ENCODE data around the gene ZNF205.

The ZNF205 gene

DNA sequence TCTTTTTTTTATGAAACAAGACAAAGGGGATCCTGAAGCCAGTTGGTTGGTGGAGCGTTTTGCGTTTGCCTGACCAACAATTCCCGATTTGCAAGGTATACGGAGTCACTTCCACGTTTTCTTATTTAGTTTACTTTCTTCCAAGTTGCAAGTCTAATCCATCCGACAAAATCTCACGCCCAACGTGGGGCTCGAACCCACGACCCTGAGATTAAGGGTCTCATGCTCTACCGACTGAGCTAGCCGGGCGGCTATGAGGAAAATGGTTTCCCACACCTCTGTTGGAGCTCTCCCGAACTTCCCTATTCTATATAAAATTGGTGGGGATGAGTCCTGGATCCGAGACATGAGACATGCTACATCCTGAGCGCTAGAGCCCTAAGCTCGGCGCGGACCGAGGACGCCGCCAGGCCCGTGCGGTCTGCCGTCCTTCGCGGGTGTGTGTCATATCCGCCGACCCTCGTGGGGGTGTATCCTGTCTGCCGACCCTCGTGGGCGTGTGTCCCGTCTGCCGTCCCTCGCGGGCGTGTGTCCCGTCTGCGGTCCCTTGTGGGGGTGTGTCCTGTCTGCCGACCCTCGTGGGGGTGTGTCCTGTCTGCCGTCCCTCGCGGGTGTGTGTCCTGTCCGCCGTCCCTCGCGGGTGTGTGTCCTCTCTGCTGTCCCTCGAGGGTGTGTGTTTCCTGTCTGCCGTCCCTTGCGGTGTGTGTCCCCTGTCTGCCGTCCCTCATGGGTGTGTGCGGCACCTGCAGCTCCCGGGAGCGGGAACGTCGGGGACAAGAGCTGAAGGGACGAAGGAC lies 45.0 kb downstream of the ZNF205 start:
- TF ChIP-seq, protein P1, sequence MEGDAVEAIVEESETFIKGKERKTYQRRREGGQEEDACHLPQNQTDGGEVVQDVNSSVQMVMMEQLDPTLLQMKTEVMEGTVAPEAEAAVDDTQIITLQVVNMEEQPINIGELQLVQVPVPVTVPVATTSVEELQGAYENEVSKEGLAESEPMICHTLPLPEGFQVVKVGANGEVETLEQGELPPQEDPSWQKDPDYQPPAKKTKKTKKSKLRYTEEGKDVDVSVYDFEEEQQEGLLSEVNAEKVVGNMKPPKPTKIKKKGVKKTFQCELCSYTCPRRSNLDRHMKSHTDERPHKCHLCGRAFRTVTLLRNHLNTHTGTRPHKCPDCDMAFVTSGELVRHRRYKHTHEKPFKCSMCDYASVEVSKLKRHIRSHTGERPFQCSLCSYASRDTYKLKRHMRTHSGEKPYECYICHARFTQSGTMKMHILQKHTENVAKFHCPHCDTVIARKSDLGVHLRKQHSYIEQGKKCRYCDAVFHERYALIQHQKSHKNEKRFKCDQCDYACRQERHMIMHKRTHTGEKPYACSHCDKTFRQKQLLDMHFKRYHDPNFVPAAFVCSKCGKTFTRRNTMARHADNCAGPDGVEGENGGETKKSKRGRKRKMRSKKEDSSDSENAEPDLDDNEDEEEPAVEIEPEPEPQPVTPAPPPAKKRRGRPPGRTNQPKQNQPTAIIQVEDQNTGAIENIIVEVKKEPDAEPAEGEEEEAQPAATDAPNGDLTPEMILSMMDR (IDR thresholded peaks at IDR 0.05) = no peak

DNA sequence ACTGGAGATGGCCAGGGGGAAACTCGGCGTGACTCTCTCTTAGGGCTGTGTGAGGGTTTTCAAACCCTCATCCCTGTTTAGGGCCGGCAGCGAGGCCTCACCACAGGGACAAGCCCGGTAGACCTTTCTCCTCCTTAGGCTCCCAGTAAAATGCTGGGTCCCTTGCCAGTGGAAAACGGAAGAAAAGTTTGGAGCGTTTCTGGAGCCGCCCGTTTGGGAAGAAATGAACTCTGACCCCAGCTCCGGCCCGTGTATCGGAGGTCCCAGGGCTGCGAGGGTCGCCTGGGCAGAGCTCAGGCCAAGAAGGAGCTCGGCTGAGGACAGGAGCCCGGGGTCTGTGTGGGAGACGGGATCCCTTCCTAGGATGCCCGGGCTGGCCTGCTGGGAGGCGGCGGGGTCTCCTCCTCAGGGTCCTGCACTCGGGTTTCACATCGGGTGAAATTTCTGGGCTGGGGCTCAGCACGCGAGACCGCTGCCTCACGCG lies 45.7 kb downstream of the ZNF205 start:
- TF ChIP-seq, protein P1 (IDR thresholded peaks at IDR 0.05) = no peak

DNA sequence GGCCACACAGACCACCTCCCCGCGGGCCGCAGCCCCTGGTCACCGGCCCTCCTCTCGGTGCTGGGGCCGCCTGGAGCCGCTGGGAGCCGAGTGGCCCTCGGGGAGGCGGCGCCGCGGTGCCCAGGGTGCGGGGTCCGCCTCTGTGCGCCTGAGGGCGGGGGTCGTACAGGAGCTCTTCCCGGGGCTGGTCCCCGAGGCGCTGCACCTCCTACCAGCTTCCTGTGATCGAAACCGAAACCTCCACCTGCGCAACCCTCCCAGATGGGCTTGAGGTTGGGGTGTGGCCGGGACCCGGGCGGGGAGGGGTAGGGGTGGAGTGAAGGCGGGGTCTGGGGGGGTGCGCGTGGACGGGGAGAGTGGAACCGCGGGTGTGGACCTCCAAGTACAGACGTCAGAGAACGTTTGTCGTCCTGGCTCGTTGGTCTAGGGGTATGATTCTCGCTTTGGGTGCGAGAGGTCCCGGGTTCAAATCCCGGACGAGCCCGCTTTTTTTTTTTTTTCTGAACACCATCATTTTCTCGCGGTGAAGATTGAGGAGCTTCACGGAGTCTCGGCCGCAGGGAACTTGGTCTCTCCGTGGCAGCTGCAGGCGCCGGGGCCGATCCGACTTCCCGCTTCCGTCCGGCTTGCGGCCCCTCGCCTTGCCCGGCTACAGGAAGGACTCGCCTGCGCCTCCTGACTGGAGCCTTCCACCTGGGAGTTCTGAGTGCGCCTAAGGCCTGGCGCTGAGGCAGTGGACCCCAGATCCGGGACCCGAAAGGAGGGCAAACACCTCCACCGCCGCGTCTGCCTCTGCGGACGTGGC lies 46.3 kb downstream of the ZNF205 start:
- TF ChIP-seq, protein P1 (IDR thresholded peaks at IDR 0.05) = no peak

DNA sequence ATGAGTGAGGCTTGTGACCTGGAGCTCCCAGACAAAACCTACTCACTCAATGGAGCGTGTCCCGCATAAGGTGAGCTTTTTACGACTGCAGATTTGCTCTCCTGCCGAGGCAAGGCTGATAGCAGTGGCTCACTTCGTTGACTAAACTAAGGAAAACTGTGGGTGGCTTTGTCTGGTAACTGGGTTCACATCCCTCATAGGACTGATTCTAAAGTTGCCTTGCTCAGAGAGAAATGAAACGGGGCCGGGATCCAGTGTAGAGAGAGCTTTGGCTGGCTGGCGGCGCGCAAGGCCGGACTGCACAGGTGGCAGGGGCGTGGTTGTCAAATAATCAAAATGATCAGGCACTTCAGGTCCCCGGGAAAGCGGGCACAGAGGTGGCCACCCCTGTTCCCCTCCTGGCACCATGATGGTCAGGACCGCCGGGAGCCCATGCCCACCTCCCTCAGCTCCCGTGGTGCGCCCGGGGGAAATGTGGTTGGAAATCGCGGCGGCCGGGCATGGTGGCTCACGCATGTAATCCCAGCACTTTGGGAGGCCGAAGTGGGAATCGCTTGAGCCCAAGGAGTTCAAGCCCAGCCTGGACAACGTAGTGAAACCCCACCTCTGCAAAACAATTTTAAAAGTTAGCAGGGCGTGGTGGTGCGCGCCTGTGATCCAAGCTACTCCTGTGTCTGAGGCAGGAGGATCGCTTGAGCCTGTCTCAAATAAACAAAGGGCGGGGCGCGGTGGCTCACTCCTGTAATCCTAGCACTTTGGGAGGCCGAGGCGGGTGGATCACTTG lies 49.0 kb downstream of the ZNF205 start:
- TF ChIP-seq, protein P1 (IDR thresholded peaks at IDR 0.05) = no peak

DNA sequence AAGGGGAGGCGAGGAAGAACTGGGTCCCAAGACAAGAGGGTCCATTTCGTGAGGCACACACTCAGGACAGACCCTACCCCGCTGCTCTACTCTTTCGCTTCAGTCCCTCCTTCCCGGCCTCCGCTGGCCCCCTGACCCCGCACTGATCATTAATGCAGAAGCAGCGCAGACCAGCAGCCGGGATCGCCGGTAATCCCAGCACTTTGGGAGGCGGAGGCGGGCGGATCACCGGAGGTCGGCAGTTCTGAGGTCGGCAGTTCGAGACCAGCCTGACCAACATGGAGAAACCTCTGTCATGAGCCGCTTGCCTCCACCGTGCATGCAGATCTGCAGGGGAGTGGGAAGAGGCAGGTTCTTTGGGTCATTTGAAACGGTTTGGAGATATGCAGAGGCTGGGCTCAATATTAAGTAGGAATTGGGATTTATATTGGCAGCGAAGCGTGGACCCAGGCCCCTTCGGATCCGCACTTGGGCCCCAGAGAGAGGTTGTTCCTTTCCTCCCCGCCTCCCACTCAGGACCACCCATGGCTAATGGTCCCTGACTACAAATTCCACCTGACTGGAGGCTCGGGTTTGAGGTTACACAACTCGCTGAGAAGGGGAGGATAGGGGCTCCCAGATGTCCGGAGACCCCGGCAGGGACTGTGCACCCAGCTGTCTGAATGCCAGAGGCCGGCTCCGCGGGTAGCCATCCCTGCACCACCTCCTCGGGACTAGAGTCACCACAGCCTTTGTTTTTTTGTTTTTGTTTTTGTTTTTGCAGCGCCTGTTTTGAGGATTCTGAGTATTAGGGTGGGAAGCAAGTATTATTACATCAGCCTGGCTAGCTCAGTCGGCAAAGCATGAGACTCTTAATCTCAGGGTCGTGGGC lies 52.0 kb downstream of the ZNF205 start:
- TF ChIP-seq, protein P1 (IDR thresholded peaks at IDR 0.05) = no peak

DNA sequence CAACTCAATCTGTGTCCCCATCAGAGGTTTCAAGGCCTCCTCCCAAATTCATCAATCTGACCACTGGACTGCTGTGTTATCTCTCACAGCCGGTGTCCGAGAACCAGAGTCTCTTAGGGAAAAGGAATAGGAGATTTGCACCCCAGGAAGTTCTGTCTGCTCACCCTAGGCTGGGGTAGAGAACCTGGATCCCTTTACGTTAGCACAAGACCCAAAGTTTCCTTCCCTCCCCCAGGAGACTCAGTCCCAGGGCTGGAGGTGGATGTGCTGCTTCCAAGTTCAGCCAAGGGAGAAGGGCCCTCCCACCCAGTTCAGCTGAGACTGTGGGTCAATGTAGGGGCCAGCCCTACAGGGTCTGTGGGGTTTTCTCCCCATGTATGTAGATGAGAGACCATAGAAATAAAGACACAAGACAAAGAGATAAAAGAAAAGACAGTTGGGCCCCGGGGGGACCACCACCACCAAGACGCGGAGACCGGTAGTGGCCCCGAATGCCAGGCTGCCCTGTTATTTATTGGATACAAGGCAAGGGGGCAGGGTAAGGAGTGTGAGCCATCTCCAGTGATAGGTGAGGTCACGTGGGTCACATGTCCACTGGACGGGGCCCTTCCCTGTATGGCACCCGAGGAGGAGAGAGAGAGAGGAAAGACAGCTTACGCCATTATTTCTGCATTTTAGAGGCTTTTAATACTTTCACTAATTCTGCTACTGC lies 52.9 kb downstream of the ZNF205 start:
- TF ChIP-seq, protein P1 (IDR thresholded peaks at IDR 0.05) = no peak

Measured in LNCAP (cell line).